Choroid plexus epithelial cell (primary cell): Measurements from ENCODE around the gene ZC3H12C.

Experiments used
- DNase-seq: peaks from one replicate; pipeline ENCODE4 v3.0.0-alpha.2; 2010; ENCODE audit warnings: low read depth
- H3K4me3 ChIP-seq: 2 replicates; pipeline ENCODE4 v1.5.1; 2011; ENCODE audit warnings: low read depth, mild to moderate bottlenecking, control low read depth, low read length, moderate library complexity
- CTCF ChIP-seq: conservative IDR thresholded peaks from 2 replicates; pipeline ENCODE4 v1.5.1; 2011; ENCODE audit warnings: low read depth, mild to moderate bottlenecking, control low read depth, inconsistent platforms, low read length, moderate library complexity

Gene ZC3H12C

GRCh38 chr11:110092111-110092514 is 1.1 kb upstream of the ZC3H12C start:
- TF ChIP-seq CTCF: no peak
- peak overlapping the region; percentile 74 for H3K4me3 ChIP-seq
- peak; percentile 42 for DNase-seq

- H3K4me3 ChIP-seq: peak overlapping the region; percentile 74
- no peak for TF ChIP-seq CTCF
- DNase-seq: peak; percentile 80
Observed at GRCh38 chr11:110093407-110094297, 460 bp downstream of the ZC3H12C start.

- no peak for DNase-seq
- peak overlapping the region; percentile 74 for H3K4me3 ChIP-seq
- TF ChIP-seq CTCF: no peak
Observed at GRCh38 chr11:110094298-110095285, 1.4 kb downstream of the ZC3H12C start.

- TF ChIP-seq CTCF: no peak
- peak; percentile 49 for DNase-seq
- H3K4me3 ChIP-seq: peak overlapping the region; percentile 74
Observed at GRCh38 chr11:110095554-110095953, 2.4 kb downstream of the ZC3H12C start.

GRCh38 chr11:110096496-110096895 is 3.3 kb downstream of the ZC3H12C start:
- TF ChIP-seq CTCF: no peak
- no peak for DNase-seq
- H3K4me3 ChIP-seq: peak overlapping the region; percentile 0

- H3K4me3 ChIP-seq: no peak overlapping the region
- DNase-seq: peak; percentile 53
- no peak for TF ChIP-seq CTCF
Observed at GRCh38 chr11:110097459-110098012, 4.3 kb downstream of the ZC3H12C start.
